Coronary artery (tissue), 2 donors: ENCODE measurements around the gene WDR1.

Source experiments
- DNase-seq: peaks from one replicate; pipeline ENCODE4 v3.0.0-alpha.2; 2017; ENCODE audit warnings: low spot score
- H3K27ac ChIP-seq, 2 donors: fragments of 200-600 bp; sonication (generic); one replicate each; pipeline ENCODE4 v1.5.1; 2016 to 2019
- H3K4me3 ChIP-seq: fragments of 200-600 bp; sonication (generic); 2 replicates; pipeline ENCODE4 v1.5.1; 2016; ENCODE audit warnings: mild to moderate bottlenecking, moderate library complexity
- CTCF ChIP-seq: fragments of 200-600 bp; sonication (generic); IDR thresholded peaks from one replicate; pipeline ENCODE4 v1.5.1; 2019; ENCODE audit warnings: antibody characterized with exemption

The WDR1 gene

GRCh38 chr4:10074076-10074766, 42.4 kb downstream of the WDR1 start:
- DNase-seq, result no peak
- H3K4me3 ChIP-seq, result no peak overlapping the region
- no peak for TF ChIP-seq CTCF
- no peak overlapping the region for H3K27ac ChIP-seq

GRCh38 chr4:10072420-10073017, 44.1 kb downstream of the WDR1 start:
- Histone ChIP-seq H3K27ac (no peak overlapping the region), H3K4me3 (no peak overlapping the region)
- DNase-seq, result no peak
- TF ChIP-seq CTCF, result no peak

GRCh38 chr4:10069075-10069642, 47.4 kb downstream of the WDR1 start:
- TF ChIP-seq CTCF, result no peak
- no peak for DNase-seq
- Histone ChIP-seq H3K4me3 (no peak overlapping the region), H3K27ac (no peak overlapping the region)

GRCh38 chr4:10066670-10067651, 49.6 kb downstream of the WDR1 start:
- Histone ChIP-seq H3K27ac (no peak overlapping the region), H3K4me3 (no peak overlapping the region)
- no peak for TF ChIP-seq CTCF
- no peak for DNase-seq

- no peak for TF ChIP-seq CTCF
- no peak for DNase-seq
- H3K27ac ChIP-seq, result no peak overlapping the region
- H3K4me3 ChIP-seq, result no peak overlapping the region
These were observed 50.4 kb downstream of the WDR1 start for GRCh38 chr4:10066206-10066605.

GRCh38 chr4:10063544-10064300, 52.9 kb downstream of the WDR1 start:
- peak overlapping the region; percentile 49 to 50 for H3K27ac ChIP-seq
- TF ChIP-seq CTCF, result peak; percentile 51
- peak; percentile 87 for DNase-seq
- H3K4me3 ChIP-seq, result no peak overlapping the region
